Measurements from ENCODE around the gene TMEM132C. TPM values are rescaled to one million over a fixed set of nuclear protein-coding genes. Genes with fewer than 3 reads are reported as not detected.
A peak's percentile ranks its signal among the peaks of the same experiment; 100 is the strongest.

The TMEM132C gene
- total and polyA plus RNA-seq, 8 donors = 0.50 to 36.6 (median 33.2) TPM

DNA sequence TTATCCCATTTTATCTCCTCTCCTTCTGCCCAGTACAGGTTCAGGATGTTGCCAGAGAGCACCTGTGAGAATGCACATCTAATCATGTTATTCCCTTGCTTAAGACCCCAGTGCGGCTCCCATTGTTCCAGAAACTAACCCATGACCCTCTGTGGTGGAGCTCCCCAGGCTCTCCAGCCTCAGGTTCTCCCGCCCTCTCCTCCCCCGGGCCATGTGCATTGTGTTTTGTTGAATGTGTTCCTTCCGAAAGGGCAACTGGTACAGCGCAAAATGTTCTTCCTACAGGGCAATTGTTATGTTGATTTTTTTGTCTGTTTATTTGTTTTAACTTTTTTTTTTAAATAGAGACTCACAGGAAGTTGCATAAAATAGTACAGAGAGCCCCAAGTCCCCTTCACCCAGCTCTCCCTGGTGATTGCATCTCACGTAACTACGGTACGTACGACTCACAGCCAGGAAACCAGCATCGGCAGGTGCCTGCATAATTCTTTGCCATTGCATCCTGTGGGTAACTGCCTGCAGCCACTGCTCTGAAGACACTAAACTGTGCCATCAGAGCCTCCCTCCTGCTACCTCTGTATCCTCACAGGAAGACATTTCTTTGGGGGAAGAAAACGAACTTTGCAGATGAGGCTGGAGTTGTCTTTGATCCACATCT lies 31.2 kb downstream of the TMEM132C start:
- intact Hi-C loops (cut with DNase I) = no loop called here
- Histone ChIP-seq H3K4me1 (no peaks in the 10 kb centered on the region), H3K4me3 (no peak overlapping the region), H3K36me3 (no peaks in the 10 kb centered on the region), H3K27ac (no peak overlapping the region), H3K9me3 (peaks cover 0 to 3% of the 10 kb centered on the region in 2 donors), H3K27me3 (peaks cover 0 to 16% of the 10 kb centered on the region in 2 donors)
- ATAC-seq = no peak
- DNase-seq = no peak
- TF ChIP-seq, protein P1, sequence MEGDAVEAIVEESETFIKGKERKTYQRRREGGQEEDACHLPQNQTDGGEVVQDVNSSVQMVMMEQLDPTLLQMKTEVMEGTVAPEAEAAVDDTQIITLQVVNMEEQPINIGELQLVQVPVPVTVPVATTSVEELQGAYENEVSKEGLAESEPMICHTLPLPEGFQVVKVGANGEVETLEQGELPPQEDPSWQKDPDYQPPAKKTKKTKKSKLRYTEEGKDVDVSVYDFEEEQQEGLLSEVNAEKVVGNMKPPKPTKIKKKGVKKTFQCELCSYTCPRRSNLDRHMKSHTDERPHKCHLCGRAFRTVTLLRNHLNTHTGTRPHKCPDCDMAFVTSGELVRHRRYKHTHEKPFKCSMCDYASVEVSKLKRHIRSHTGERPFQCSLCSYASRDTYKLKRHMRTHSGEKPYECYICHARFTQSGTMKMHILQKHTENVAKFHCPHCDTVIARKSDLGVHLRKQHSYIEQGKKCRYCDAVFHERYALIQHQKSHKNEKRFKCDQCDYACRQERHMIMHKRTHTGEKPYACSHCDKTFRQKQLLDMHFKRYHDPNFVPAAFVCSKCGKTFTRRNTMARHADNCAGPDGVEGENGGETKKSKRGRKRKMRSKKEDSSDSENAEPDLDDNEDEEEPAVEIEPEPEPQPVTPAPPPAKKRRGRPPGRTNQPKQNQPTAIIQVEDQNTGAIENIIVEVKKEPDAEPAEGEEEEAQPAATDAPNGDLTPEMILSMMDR (IDR thresholded peaks at IDR 0.05) = no peak

DNA sequence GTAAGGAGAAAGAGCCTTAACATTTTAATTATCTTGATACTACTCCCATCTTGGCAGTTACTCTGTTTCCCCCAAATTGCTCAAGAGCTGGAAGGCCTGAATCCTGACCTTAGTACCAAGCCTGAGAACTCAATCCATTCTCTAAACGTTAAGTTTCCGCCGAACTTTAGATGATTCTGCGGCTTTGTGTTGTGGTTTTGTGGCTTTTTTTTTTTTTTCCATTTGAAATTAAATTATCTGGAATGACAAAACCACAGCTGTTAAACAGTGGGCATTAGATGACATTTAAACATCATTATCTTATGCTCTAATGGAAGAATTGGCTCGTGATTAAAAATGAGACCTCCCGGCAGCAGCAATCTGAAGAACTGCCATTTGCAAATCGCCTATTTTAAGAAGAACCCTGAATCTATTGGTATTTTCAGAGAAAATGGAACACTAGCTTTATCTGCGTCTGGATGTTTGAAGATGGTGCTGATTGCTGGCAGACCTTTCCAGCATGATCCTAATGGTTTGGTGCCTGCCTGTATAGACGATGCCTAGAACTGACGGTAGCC lies 38.4 kb downstream of the TMEM132C start:
- Histone ChIP-seq H3K4me1 (no peaks in the 10 kb centered on the region), H3K27me3 (peaks cover 0 to 4% of the 10 kb centered on the region in 2 donors), H3K36me3 (no peaks in the 10 kb centered on the region), H3K27ac (no peak overlapping the region), H3K4me3 (no peak overlapping the region), H3K9me3 (peaks cover 0 to 3% of the 10 kb centered on the region in 2 donors)
- DNase-seq (peak in 2 of 4 donors; percentile 42 to 78), ATAC-seq (no peak)
- TF ChIP-seq, protein P1 (IDR thresholded peaks at IDR 0.05) = no peak
- intact Hi-C loops (cut with DNase I) = no loop called here

DNA sequence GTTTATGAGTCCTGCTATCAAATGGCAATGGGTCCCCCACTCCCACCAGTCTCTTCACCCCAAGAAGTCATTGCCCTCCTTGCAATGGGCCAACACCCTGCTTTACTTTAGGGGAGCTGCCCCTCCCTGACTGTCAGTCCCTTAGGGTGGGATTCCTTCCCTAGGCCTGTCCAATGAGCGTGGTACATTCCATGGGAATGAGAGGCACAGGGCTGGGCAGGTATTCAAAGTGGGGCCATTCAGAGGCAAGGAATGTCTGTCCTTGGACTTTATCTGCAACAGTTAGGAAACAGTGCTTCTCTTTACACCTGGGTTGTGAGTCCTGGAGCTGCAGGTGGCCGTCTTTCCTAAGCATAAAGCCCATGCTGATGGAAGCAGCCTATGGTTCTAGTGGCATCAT lies 40.8 kb downstream of the TMEM132C start:
- no peaks in the 10 kb centered on the region for H3K4me1 ChIP-seq
- H3K27ac ChIP-seq = no peak overlapping the region
- intact Hi-C loops (cut with DNase I) = no loop called here
- ATAC-seq (no peak), DNase-seq (no peak)
- TF ChIP-seq, protein P1 (IDR thresholded peaks at IDR 0.05) = no peak
- peaks cover 0 to 3% of the 10 kb centered on the region in 2 donors for H3K27me3 ChIP-seq
- no peaks in the 10 kb centered on the region for H3K36me3 ChIP-seq
- peaks cover 0 to 1% of the 10 kb centered on the region in 2 donors for H3K9me3 ChIP-seq
- no peak overlapping the region for H3K4me3 ChIP-seq

DNA sequence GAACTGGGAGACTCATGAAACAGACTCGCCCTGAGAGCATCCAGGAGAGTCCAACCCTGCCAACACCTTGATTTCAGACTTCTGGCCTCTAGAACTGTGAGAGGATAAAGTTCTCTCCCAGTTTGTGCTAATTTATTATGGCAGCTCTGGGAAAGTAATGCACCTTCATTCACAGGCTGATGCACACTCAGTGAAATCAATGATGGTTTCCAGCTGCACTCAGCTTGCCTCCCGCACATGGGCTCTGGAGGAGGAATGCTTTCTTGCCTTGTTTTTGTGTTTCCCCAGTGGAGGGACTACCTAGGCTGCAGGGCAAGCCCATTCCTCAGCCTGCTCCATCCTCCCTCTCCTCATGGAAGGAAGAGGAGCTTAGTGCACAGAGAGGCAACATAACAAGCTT lies 45.7 kb downstream of the TMEM132C start:
- Histone ChIP-seq H3K9me3 (no peaks in the 10 kb centered on the region), H3K36me3 (no peaks in the 10 kb centered on the region), H3K4me1 (no peaks in the 10 kb centered on the region), H3K4me3 (no peak overlapping the region), H3K27ac (no peak overlapping the region), H3K27me3 (peaks cover 0 to 13% of the 10 kb centered on the region in 2 donors)
- TF ChIP-seq, protein P1 (IDR thresholded peaks at IDR 0.05) = no peak
- DNase-seq (no peak), ATAC-seq (no peak)
- intact Hi-C loops (cut with DNase I) = no loop called here

DNA sequence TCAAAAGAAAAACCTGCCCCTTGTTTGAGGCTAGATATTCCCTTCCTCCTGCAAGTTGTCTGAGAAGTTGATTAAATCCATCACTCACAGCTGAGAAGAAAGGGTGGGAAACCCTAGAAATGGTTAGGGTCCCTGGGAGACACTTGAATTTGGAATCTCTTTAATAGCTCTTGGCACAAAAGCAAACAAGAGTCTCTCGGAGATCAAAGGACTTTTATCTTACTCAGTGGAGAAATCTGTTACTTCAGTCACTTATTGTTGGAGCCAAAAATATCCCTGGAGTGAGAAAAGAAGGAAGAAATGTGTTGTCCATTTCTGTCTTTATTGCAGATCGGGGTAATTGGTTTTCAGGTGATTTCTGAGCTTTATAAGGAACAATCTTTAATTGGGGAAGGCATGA lies 47.0 kb downstream of the TMEM132C start:
- no peak overlapping the region for H3K27ac ChIP-seq
- H3K27me3 ChIP-seq = peaks cover 0 to 13% of the 10 kb centered on the region in 2 donors
- H3K4me3 ChIP-seq = no peak overlapping the region
- no peak for ATAC-seq
- no peaks in the 10 kb centered on the region for H3K9me3 ChIP-seq
- intact Hi-C loops (cut with DNase I) = no loop called here
- DNase-seq = peak in 1 of 4 donors; percentile 33
- no peaks in the 10 kb centered on the region for H3K36me3 ChIP-seq
- no peaks in the 10 kb centered on the region for H3K4me1 ChIP-seq
- TF ChIP-seq, protein P1 (IDR thresholded peaks at IDR 0.05) = no peak
